ENCODE measurements around the gene HSPA12A. TPM values are rescaled to one million over a fixed set of nuclear protein-coding genes. Genes with fewer than 3 reads are reported as not detected.

The HSPA12A gene
- total and polyA plus RNA-seq, 7 experiments from 2014 or later: 0.06 to 0.07 TPM; not detected in 5

GRCh38 chr10:116669080-116669479 lies 73.3 kb downstream of the HSPA12A start:
- Histone ChIP-seq H3K9me3 (ENCODE audit: control insufficient read depth in 2 of 3, low read length in 3 of 3) (no peaks in the 10 kb centered on the region), H3K27me3 (ENCODE audit: control insufficient read depth in 2 of 2, insufficient read depth in 2 of 2, low read length in 2 of 2) (peaks cover 0 to 2% of the 10 kb centered on the region in 2 donors), H3K36me3 (ENCODE audit: control insufficient read depth in 2 of 3, insufficient read depth in 3 of 3, low read length in 3 of 3) (no peaks in the 10 kb centered on the region), H3K27ac (ENCODE audit: low read depth, low read length) (no peak overlapping the region), H3K4me3 (ENCODE audit: low read length) (no peak overlapping the region), H3K4me1 (ENCODE audit: control insufficient read depth in 2 of 2, insufficient read depth in 2 of 2, low read length in 2 of 2) (no peaks in the 10 kb centered on the region)
- H3K4me3 Mint-ChIP-seq: no peak overlapping the region
- no peak for DNase-seq
- POLR2A ChIA-PET: no interaction called here
- H3K36me3 Mint-ChIP-seq: no peaks in the 10 kb centered on the region
- CTCF ChIA-PET: no interaction called here
- intact Hi-C loops (cut with micrococcal nuclease): no loop called here
- H3K4me1 Mint-ChIP-seq: no peaks in the 10 kb centered on the region
- no peak for ATAC-seq
- H3K27me3 Mint-ChIP-seq: peaks cover 15 to 51% (median 35%) of the 10 kb centered on the region in 5 donors
- H3K9me3 Mint-ChIP-seq: peaks cover 0 to 4% (median 0%) of the 10 kb centered on the region in 11 donors
- no peak overlapping the region for H3K27ac Mint-ChIP-seq

- Mint-ChIP-seq H3K36me3 (no peaks in the 10 kb centered on the region), H3K9me3 (peaks cover 0 to 4% (median 0%) of the 10 kb centered on the region in 11 donors), H3K4me1 (no peaks in the 10 kb centered on the region), H3K4me3 (no peak overlapping the region), H3K27ac (no peak overlapping the region), H3K27me3 (peaks cover 15 to 50% (median 35%) of the 10 kb centered on the region in 5 donors)
- Histone ChIP-seq H3K27ac (ENCODE audit: low read depth, low read length) (no peak overlapping the region), H3K4me3 (ENCODE audit: low read length) (no peak overlapping the region), H3K36me3 (ENCODE audit: control insufficient read depth in 2 of 3, insufficient read depth in 3 of 3, low read length in 3 of 3) (no peaks in the 10 kb centered on the region), H3K9me3 (ENCODE audit: control insufficient read depth in 2 of 3, low read length in 3 of 3) (no peaks in the 10 kb centered on the region), H3K4me1 (ENCODE audit: control insufficient read depth in 2 of 2, insufficient read depth in 2 of 2, low read length in 2 of 2) (no peaks in the 10 kb centered on the region), H3K27me3 (ENCODE audit: control insufficient read depth in 2 of 2, insufficient read depth in 2 of 2, low read length in 2 of 2) (peaks cover 0 to 2% of the 10 kb centered on the region in 2 donors)
- intact Hi-C loops (cut with micrococcal nuclease): no loop called here
- ATAC-seq: no peak
- ChIA-PET POLR2A (no interaction called here), CTCF (no interaction called here)
- no peak for DNase-seq
Measured at GRCh38 chr10:116668446-116668845, 73.9 kb downstream of the HSPA12A start.

- Histone ChIP-seq H3K4me1 (ENCODE audit: control insufficient read depth in 2 of 2, insufficient read depth in 2 of 2, low read length in 2 of 2) (no peaks in the 10 kb centered on the region), H3K9me3 (ENCODE audit: control insufficient read depth in 2 of 3, low read length in 3 of 3) (no peaks in the 10 kb centered on the region), H3K4me3 (ENCODE audit: low read length) (no peak overlapping the region), H3K27ac (ENCODE audit: low read depth, low read length) (no peak overlapping the region), H3K36me3 (ENCODE audit: control insufficient read depth in 2 of 3, insufficient read depth in 3 of 3, low read length in 3 of 3) (no peaks in the 10 kb centered on the region), H3K27me3 (ENCODE audit: control insufficient read depth in 2 of 2, insufficient read depth in 2 of 2, low read length in 2 of 2) (peaks cover 0 to 2% of the 10 kb centered on the region in 2 donors)
- no peaks in the 10 kb centered on the region for H3K36me3 Mint-ChIP-seq
- H3K9me3 Mint-ChIP-seq: peaks cover 0 to 4% (median 0%) of the 10 kb centered on the region in 11 donors
- DNase-seq (no peak), ATAC-seq (no peak)
- H3K4me1 Mint-ChIP-seq: no peaks in the 10 kb centered on the region
- ChIA-PET POLR2A (no interaction called here), CTCF (no interaction called here)
- intact Hi-C loops (cut with micrococcal nuclease): no loop called here
- no peak overlapping the region for H3K4me3 Mint-ChIP-seq
- H3K27me3 Mint-ChIP-seq: peaks cover 15 to 45% (median 35%) of the 10 kb centered on the region in 5 donors
- no peak overlapping the region for H3K27ac Mint-ChIP-seq
Measured at GRCh38 chr10:116668018-116668417, 74.3 kb downstream of the HSPA12A start.

- ATAC-seq (no peak), DNase-seq (no peak)
- H3K27me3 Mint-ChIP-seq: peaks cover 15 to 45% (median 30%) of the 10 kb centered on the region in 5 donors
- no peak overlapping the region for H3K4me3 ChIP-seq (ENCODE audit: low read length)
- H3K27ac Mint-ChIP-seq: no peak overlapping the region
- peaks cover 0 to 2% of the 10 kb centered on the region in 2 donors for H3K27me3 ChIP-seq (ENCODE audit: control insufficient read depth in 2 of 2, insufficient read depth in 2 of 2, low read length in 2 of 2)
- H3K9me3 Mint-ChIP-seq: peaks cover 0 to 4% (median 0%) of the 10 kb centered on the region in 11 donors
- no peak overlapping the region for H3K27ac ChIP-seq (ENCODE audit: low read depth, low read length)
- no peaks in the 10 kb centered on the region for H3K9me3 ChIP-seq (ENCODE audit: control insufficient read depth in 2 of 3, low read length in 3 of 3)
- ChIA-PET CTCF (no interaction called here), POLR2A (no interaction called here)
- intact Hi-C loops (cut with micrococcal nuclease): no loop called here
- no peaks in the 10 kb centered on the region for H3K36me3 ChIP-seq (ENCODE audit: control insufficient read depth in 2 of 3, insufficient read depth in 3 of 3, low read length in 3 of 3)
- no peaks in the 10 kb centered on the region for H3K4me1 Mint-ChIP-seq
- H3K36me3 Mint-ChIP-seq: no peaks in the 10 kb centered on the region
- H3K4me3 Mint-ChIP-seq: no peak overlapping the region
- H3K4me1 ChIP-seq (ENCODE audit: control insufficient read depth in 2 of 2, insufficient read depth in 2 of 2, low read length in 2 of 2): no peaks in the 10 kb centered on the region
Measured at GRCh38 chr10:116667484-116667883, 74.9 kb downstream of the HSPA12A start.

- H3K27ac Mint-ChIP-seq: no peak overlapping the region
- Histone ChIP-seq H3K4me1 (ENCODE audit: control insufficient read depth in 2 of 2, insufficient read depth in 2 of 2, low read length in 2 of 2) (no peaks in the 10 kb centered on the region), H3K27ac (ENCODE audit: low read depth, low read length) (no peak overlapping the region), H3K4me3 (ENCODE audit: low read length) (no peak overlapping the region), H3K9me3 (ENCODE audit: control insufficient read depth in 2 of 3, low read length in 3 of 3) (no peaks in the 10 kb centered on the region), H3K36me3 (ENCODE audit: control insufficient read depth in 2 of 3, insufficient read depth in 3 of 3, low read length in 3 of 3) (no peaks in the 10 kb centered on the region), H3K27me3 (ENCODE audit: control insufficient read depth in 2 of 2, insufficient read depth in 2 of 2, low read length in 2 of 2) (peaks cover 0 to 2% of the 10 kb centered on the region in 2 donors)
- DNase-seq (no peak), ATAC-seq (no peak)
- peaks cover 0 to 4% (median 0%) of the 10 kb centered on the region in 11 donors for H3K9me3 Mint-ChIP-seq
- H3K4me3 Mint-ChIP-seq: no peak overlapping the region
- CTCF ChIA-PET: no interaction called here
- intact Hi-C loops (cut with micrococcal nuclease): no loop called here
- H3K36me3 Mint-ChIP-seq: no peaks in the 10 kb centered on the region
- no peaks in the 10 kb centered on the region for H3K4me1 Mint-ChIP-seq
- POLR2A ChIA-PET: no interaction called here
- peaks cover 7 to 36% (median 19%) of the 10 kb centered on the region in 5 donors for H3K27me3 Mint-ChIP-seq
Measured at GRCh38 chr10:116665541-116666125, 76.7 kb downstream of the HSPA12A start.

GRCh38 chr10:116664631-116665030 lies 77.7 kb downstream of the HSPA12A start:
- Histone ChIP-seq H3K9me3 (ENCODE audit: control insufficient read depth in 2 of 3, low read length in 3 of 3) (no peaks in the 10 kb centered on the region), H3K4me1 (ENCODE audit: control insufficient read depth in 2 of 2, insufficient read depth in 2 of 2, low read length in 2 of 2) (no peaks in the 10 kb centered on the region), H3K27ac (ENCODE audit: low read depth, low read length) (no peak overlapping the region), H3K36me3 (ENCODE audit: control insufficient read depth in 2 of 3, insufficient read depth in 3 of 3, low read length in 3 of 3) (no peaks in the 10 kb centered on the region), H3K27me3 (ENCODE audit: control insufficient read depth in 2 of 2, insufficient read depth in 2 of 2, low read length in 2 of 2) (peaks cover 0 to 2% of the 10 kb centered on the region in 2 donors), H3K4me3 (ENCODE audit: low read length) (no peak overlapping the region)
- H3K27me3 Mint-ChIP-seq: peaks cover 3 to 34% (median 16%) of the 10 kb centered on the region in 5 donors
- ChIA-PET CTCF (no interaction called here), POLR2A (no interaction called here)
- no peak overlapping the region for H3K4me3 Mint-ChIP-seq
- no peak for DNase-seq
- no peaks in the 10 kb centered on the region for H3K4me1 Mint-ChIP-seq
- no peaks in the 10 kb centered on the region for H3K36me3 Mint-ChIP-seq
- peak overlapping the region in 1 of 9 donors; percentile 70 for H3K27ac Mint-ChIP-seq
- intact Hi-C loops (cut with micrococcal nuclease): no loop called here
- no peak for ATAC-seq
- peaks cover 0 to 4% (median 0%) of the 10 kb centered on the region in 11 donors for H3K9me3 Mint-ChIP-seq

- Histone ChIP-seq H3K36me3 (ENCODE audit: control insufficient read depth in 2 of 3, insufficient read depth in 3 of 3, low read length in 3 of 3) (no peaks in the 10 kb centered on the region), H3K27ac (ENCODE audit: low read depth, low read length) (no peak overlapping the region), H3K27me3 (ENCODE audit: control insufficient read depth in 2 of 2, insufficient read depth in 2 of 2, low read length in 2 of 2) (peaks cover 0 to 2% of the 10 kb centered on the region in 2 donors), H3K4me3 (ENCODE audit: low read length) (no peak overlapping the region), H3K4me1 (ENCODE audit: control insufficient read depth in 2 of 2, insufficient read depth in 2 of 2, low read length in 2 of 2) (no peaks in the 10 kb centered on the region), H3K9me3 (ENCODE audit: control insufficient read depth in 2 of 3, low read length in 3 of 3) (no peaks in the 10 kb centered on the region)
- ATAC-seq: no peak
- Mint-ChIP-seq H3K36me3 (no peaks in the 10 kb centered on the region), H3K9me3 (peaks cover 0 to 4% (median 0%) of the 10 kb centered on the region in 11 donors), H3K4me1 (no peaks in the 10 kb centered on the region), H3K27me3 (peaks cover 0 to 34% (median 10%) of the 10 kb centered on the region in 5 donors), H3K4me3 (no peak overlapping the region), H3K27ac (no peak overlapping the region)
- POLR2A ChIA-PET: no interaction called here
- intact Hi-C loops (cut with micrococcal nuclease): no loop called here
- DNase-seq: no peak
- CTCF ChIA-PET: no interaction called here
Measured at GRCh38 chr10:116663342-116663741, 79.0 kb downstream of the HSPA12A start.

Data from naive thymus-derived CD4-positive, alpha-beta T cell (primary cell).